Peyer's patch (tissue), 4 donors: Measurements from ENCODE around the gene PAX7. TPM values are rescaled to one million over a fixed set of nuclear protein-coding genes. Genes with fewer than 3 reads are reported as not detected.

Experiments used
- DNase-seq, 3 donors: peaks; one replicate each; pipeline ENCODE4 v3.0.0-alpha.2; 2017 to 2019
- H3K27ac ChIP-seq, 4 donors: fragments of 200-600 bp; sonication (generic); one replicate each; pipeline ENCODE4 v1.5.1; 2016 to 2019
- H3K27me3 ChIP-seq, 2 donors: fragments of 200-600 bp; sonication (generic); one replicate each; pipeline ENCODE4 v1.5.1; 2019
- H3K36me3 ChIP-seq, 3 donors: fragments of 200-600 bp; sonication (generic); one replicate each; pipeline ENCODE4 v1.5.1; 2016 to 2019
- H3K4me1 ChIP-seq, 4 donors: fragments of 200-600 bp; sonication (generic); one replicate each; pipeline ENCODE4 v1.5.1; 2016 to 2019
- H3K4me3 ChIP-seq, 4 donors: fragments of 200-600 bp; sonication (generic); 1 replicate in 3 of 4; 2 replicates in 1 of 4; pipeline ENCODE4 v1.5.1; 2016 to 2019; ENCODE audit warnings: mild to moderate bottlenecking in 1 of 4
- H3K9me3 ChIP-seq, 4 donors: fragments of 200-600 bp; sonication (generic); one replicate each; pipeline ENCODE4 v1.5.1; 2016 to 2019; ENCODE audit warnings: mild to moderate bottlenecking in 1 of 4
- CTCF ChIP-seq, 6 experiments: fragments of 450-650 bp in 4 of 6; fragments of 200-600 bp in 2 of 6; sonication (generic) in 1 of 6; IDR thresholded peaks; one replicate each; pipeline ENCODE4 v1.5.1; 2017 to 2019; ENCODE audit warnings: antibody characterized with exemption in 6 of 6, mild to moderate bottlenecking in 3 of 6, moderate library complexity in 1 of 6
- POLR2A ChIP-seq, 2 donors: fragments of 450-650 bp; IDR thresholded peaks; one replicate each; pipeline ENCODE4 v1.5.1; 2017; ENCODE audit warnings: antibody characterized with exemption in 2 of 2, mild to moderate bottlenecking in 2 of 2, moderate library complexity in 2 of 2
- total RNA-seq, 4 donors: library from RNA; depleted of rRNA; stranded (reverse); fragments of >200 nt; gene quantifications; one replicate each; pipeline ENCODE4 v1.1.0, GENCODE V29; 2016

PAX7 gene
- total RNA-seq, 4 donors from 2014 or later, result not detected

- H3K4me1 ChIP-seq, result no peaks in the 10 kb centered on the region
- H3K36me3 ChIP-seq, result no peaks in the 10 kb centered on the region
- H3K4me3 ChIP-seq, result no peak overlapping the region
- H3K27me3 ChIP-seq, result no peaks in the 10 kb centered on the region
- peaks cover 0 to 3% (median 0%) of the 10 kb centered on the region in 4 donors for H3K9me3 ChIP-seq
- no peak for TF ChIP-seq CTCF (IDR thresholded peaks at IDR 0.05)
- no peak for TF ChIP-seq POLR2A (IDR thresholded peaks at IDR 0.05)
- no peak overlapping the region for H3K27ac ChIP-seq
- DNase-seq, result no peak
Measured at GRCh38 chr1:18752409-18752808, 121.8 kb downstream of the PAX7 start.

DNA sequence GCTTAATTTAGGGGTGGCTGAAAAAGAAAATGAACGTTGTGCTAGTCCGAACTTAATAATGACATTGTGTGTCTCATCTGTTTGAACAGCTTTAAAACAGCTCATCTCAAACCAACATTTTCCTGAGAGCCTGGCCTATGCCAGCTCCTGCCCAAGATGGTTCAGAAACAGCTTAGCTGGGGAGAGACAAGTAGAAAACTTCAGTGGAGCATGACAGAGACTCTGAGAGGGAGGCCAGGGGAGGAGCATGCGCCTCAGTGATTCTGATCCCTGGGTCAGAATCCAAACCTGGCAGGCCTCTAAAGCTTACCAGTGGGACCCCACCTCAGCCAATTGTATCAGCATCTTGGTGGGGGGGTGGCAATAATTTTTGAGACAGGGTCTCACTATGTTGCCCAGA is 129.5 kb downstream of the PAX7 start:
- no peak for TF ChIP-seq POLR2A (IDR thresholded peaks at IDR 0.05)
- TF ChIP-seq CTCF (IDR thresholded peaks at IDR 0.05), result no peak
- H3K27ac ChIP-seq, result no peak overlapping the region
- DNase-seq, result no peak
- no peaks in the 10 kb centered on the region for H3K4me1 ChIP-seq
- no peaks in the 10 kb centered on the region for H3K36me3 ChIP-seq
- H3K9me3 ChIP-seq, result peaks cover 0 to 3% (median 0%) of the 10 kb centered on the region in 4 donors
- H3K4me3 ChIP-seq, result no peak overlapping the region
- H3K27me3 ChIP-seq, result no peaks in the 10 kb centered on the region

DNA sequence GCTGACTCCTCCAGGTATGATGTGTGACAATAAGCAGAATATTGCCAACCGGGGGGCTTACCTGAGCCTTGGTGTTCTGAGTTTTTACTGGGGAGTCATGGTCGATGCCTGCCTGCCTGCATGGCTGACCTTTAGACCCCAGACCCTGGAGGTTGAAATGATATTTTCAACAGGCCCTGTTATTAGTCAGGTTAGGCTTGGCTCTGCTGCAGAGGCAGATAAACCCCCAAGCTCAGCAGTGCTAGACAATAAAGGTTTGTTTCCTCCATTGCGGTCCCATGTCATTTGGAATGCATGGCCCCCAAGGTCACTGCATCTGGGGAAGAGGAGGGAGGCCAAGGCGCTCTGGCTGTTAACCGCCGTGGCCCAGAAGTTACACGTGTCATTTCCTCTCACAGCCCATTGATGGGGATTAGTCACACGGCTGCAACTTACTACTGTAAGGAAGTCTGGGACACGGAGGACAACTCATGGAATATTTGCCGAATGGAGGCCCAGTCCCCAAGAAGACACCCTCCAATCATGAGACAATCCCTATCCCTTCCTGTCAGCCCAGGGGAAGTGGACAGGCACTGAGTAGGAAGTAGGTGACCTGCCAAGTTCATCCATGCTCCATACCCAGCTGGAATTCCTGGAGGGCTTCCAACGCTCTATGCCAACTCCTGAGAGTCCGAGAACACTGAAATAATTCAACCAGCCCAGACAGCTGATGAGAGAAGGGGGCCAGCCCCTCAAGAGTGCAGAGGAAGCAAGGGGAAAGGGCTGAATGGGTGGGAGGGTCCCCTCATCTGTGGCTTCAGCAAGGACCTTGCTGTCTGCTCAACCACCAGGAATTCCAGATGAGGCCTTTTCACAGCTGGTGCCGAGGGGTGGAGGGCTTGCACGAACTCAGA is 131.5 kb downstream of the PAX7 start:
- H3K4me3 ChIP-seq, result no peak overlapping the region
- no peaks in the 10 kb centered on the region for H3K36me3 ChIP-seq
- H3K4me1 ChIP-seq, result no peaks in the 10 kb centered on the region
- peaks cover 0 to 3% (median 0%) of the 10 kb centered on the region in 4 donors for H3K9me3 ChIP-seq
- DNase-seq, result no peak
- no peaks in the 10 kb centered on the region for H3K27me3 ChIP-seq
- H3K27ac ChIP-seq, result no peak overlapping the region
- TF ChIP-seq POLR2A (IDR thresholded peaks at IDR 0.05), result no peak
- TF ChIP-seq CTCF (IDR thresholded peaks at IDR 0.05), result no peak

- no peaks in the 10 kb centered on the region for H3K36me3 ChIP-seq
- no peak for DNase-seq
- no peak overlapping the region for H3K27ac ChIP-seq
- H3K27me3 ChIP-seq, result no peaks in the 10 kb centered on the region
- H3K9me3 ChIP-seq, result no peaks in the 10 kb centered on the region
- H3K4me3 ChIP-seq, result no peak overlapping the region
- no peaks in the 10 kb centered on the region for H3K4me1 ChIP-seq
- TF ChIP-seq CTCF (IDR thresholded peaks at IDR 0.05), result no peak
- TF ChIP-seq POLR2A (IDR thresholded peaks at IDR 0.05), result no peak
Measured at GRCh38 chr1:18764362-18764761, 133.7 kb downstream of the PAX7 start.

GRCh38 chr1:18765725-18766124 is 135.1 kb downstream of the PAX7 start:
- H3K27me3 ChIP-seq, result no peaks in the 10 kb centered on the region
- H3K4me3 ChIP-seq, result no peak overlapping the region
- no peaks in the 10 kb centered on the region for H3K4me1 ChIP-seq
- H3K27ac ChIP-seq, result no peak overlapping the region
- no peak for TF ChIP-seq CTCF (IDR thresholded peaks at IDR 0.05)
- TF ChIP-seq POLR2A (IDR thresholded peaks at IDR 0.05), result no peak
- no peaks in the 10 kb centered on the region for H3K36me3 ChIP-seq
- no peak for DNase-seq
- no peaks in the 10 kb centered on the region for H3K9me3 ChIP-seq
